ENCODE measurements around the gene FIP1L1.

DNA sequence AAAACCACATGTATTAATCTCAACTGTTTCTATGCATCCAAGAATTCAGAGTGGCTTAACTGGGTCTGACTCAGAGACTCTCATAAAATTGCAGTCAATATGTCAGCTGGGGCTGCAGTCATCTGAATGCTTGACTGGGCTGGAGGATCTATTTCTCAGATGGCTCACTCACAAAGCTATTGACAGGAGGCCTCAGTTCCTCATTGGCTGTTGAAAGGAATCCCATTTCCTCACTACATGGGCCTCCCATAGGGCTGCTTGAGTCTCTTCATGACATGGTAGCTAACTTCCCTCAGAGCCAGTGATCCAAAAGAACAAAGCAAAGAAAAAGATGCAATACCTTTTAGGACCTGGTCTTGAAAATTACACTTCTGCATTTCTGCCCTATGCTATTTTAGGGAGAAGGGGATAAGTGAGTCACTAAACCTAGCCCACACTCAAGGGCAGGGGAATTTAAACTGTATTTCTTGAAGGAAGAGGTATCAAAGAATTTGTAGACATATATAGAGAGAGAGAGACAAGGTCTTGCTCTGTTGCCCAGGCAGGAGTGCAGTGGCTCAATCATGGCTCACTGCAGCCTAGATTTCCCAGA, 21.4 kb upstream of the FIP1L1 start:
- TF ChIP-seq GATA2 (IDR thresholded peaks at IDR 0.05; ENCODE audit: low read depth, low read length) (no peak), GATA3 (IDR thresholded peaks at IDR 0.05; ENCODE audit: low read depth, low read length) (no peak)

Data from SH-SY5Y (cell line).